SJSA1 (cell line): ENCODE data around the gene DEFB124. TPM values are rescaled to one million over a fixed set of nuclear protein-coding genes. Genes with fewer than 3 reads are reported as not detected.
"Not testable (repeated sequence)": the region's sequence is repeated elsewhere in the genome, so short reads cannot be mapped to it uniquely, and the experiment has no call there.

Source experiments
- DNase-seq, 2 experiments: peaks; one replicate each; pipeline ENCODE4 v3.0.0-alpha.2; 2015 to 2020; ENCODE audit warnings: low spot score in 2 of 2, low read depth in 1 of 2
- H3K27ac ChIP-seq: fragments of 250-450 bp; sonication (Bioruptor Pico); 2 replicates; pipeline ENCODE4 v1.5.1; 2020; ENCODE audit warnings: mild to moderate bottlenecking, moderate library complexity
- H3K27me3 ChIP-seq: fragments of 250-450 bp; sonication (Bioruptor Pico); replicated peaks from 2 replicates; pipeline ENCODE4 v1.5.1; 2020; ENCODE audit warnings: mild to moderate bottlenecking, moderate library complexity
- H3K36me3 ChIP-seq: fragments of 250-450 bp; sonication (Bioruptor Pico); 2 replicates; pipeline ENCODE4 v1.5.1; 2020; ENCODE audit warnings: mild to moderate bottlenecking
- H3K4me1 ChIP-seq: fragments of 250-450 bp; sonication (Bioruptor Pico); replicated peaks from 2 replicates; pipeline ENCODE4 v1.6.1; 2021; ENCODE audit warnings: mild to moderate bottlenecking
- H3K4me3 ChIP-seq: fragments of 250-450 bp; sonication (Bioruptor Pico); 2 replicates; pipeline ENCODE4 v1.5.1; 2020; ENCODE audit warnings: mild to moderate bottlenecking
- H3K9me3 ChIP-seq: fragments of 250-450 bp; sonication (Bioruptor Pico); replicated peaks from 2 replicates; pipeline ENCODE4 v1.5.1; 2020; ENCODE audit warnings: mild to moderate bottlenecking
- total RNA-seq: library from RNA; depleted of rRNA; stranded (reverse); fragments of >200 nt; shearing (Covaris generic); gene quantifications from 2 replicates; pipeline ENCODE4 v1.2.3, GENCODE V29; 2014

The DEFB124 gene
- total RNA-seq, 1 experiment from 2014 or later, result not detected

- DNase-seq, result no peak
- H3K27ac ChIP-seq, result no peak overlapping the region
- no peaks in the 10 kb centered on the region for H3K9me3 ChIP-seq
- H3K4me3 ChIP-seq, result no peak overlapping the region
- H3K27me3 ChIP-seq, result peaks cover 23% of the 10 kb centered on the region
- H3K36me3 ChIP-seq, result no peaks in the 10 kb centered on the region
- H3K4me1 ChIP-seq, result no peaks in the 10 kb centered on the region
Observed at GRCh38 chr20:31475472-31476293, 756 bp upstream of the DEFB124 start.

DNA sequence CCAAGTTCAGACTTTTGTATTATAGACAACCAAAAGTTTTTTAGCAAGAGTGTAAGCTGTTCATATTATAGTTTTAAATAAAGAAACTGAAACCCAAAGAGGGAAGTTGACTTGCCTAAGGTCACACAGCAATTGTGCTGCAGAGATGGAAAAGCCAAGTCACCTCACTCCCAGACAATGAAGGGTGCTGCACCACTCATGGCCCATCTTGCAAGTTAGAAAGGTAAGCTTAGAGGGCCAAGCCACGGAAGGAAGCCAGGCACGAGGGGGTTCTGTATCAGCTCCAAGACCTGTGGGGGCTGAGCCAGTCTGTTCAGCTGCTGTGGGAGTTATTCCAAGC lies 860 bp downstream of the DEFB124 start:
- Histone ChIP-seq H3K27ac (no peak overlapping the region), H3K36me3 (no peaks in the 10 kb centered on the region)
- DNase-seq, result no peak

DNA sequence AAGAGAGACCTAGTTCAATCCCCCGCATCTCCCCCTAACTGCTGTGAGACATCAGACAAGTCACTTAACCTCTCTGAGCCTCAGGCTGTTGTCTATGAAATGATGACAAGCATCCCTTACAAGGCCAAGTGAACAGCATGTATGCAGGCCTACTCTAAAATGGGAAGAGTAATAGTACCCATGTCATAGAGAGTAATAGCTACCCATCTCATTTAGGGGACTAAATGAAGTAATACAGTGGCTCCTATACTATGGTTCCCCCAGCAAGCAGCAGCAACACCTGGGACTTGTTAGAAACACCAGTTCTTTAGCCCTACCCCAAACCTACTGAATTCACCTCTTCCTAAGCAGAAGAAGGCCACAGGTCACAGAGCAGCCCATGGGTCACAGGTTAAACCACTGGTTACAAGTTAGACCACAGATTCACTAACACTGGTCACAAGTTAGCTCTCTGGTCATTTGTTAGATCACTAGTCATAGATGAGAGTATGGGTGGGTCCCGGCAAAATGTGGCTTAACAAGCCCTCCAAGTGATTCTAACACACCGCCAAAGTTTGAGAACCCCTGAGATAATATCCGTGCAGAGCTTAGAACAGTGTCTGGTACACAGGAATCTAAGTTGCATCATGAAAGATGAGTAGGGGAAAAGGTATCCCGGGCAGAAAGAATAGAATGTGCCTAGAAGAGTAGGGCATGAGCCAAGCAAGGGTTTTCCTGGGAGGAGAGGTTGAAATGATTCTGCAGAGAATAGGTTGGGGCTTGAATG lies 1.4 kb downstream of the DEFB124 start:
- Histone ChIP-seq H3K9me3 (no peaks in the 10 kb centered on the region), H3K4me1 (no peaks in the 10 kb centered on the region)

More for the DNA sequence above, 860 bp downstream of the DEFB124 start:
- Histone ChIP-seq H3K27me3 (peaks cover 23% of the 10 kb centered on the region), H3K4me3 (no peak overlapping the region), H3K4me1 (no peaks in the 10 kb centered on the region), H3K9me3 (no peaks in the 10 kb centered on the region)

GRCh38 chr20:31472395-31473330 lies 2.3 kb downstream of the DEFB124 start:
- no peaks in the 10 kb centered on the region for H3K4me1 ChIP-seq
- H3K27ac ChIP-seq, result no peak overlapping the region
- no peaks in the 10 kb centered on the region for H3K9me3 ChIP-seq
- H3K36me3 ChIP-seq, result no peaks in the 10 kb centered on the region
- H3K4me3 ChIP-seq, result no peak overlapping the region
- peaks cover 23% of the 10 kb centered on the region for H3K27me3 ChIP-seq
- no peak for DNase-seq

More for the DNA sequence above, 1.4 kb downstream of the DEFB124 start:
- H3K36me3 ChIP-seq, result no peaks in the 10 kb centered on the region
- no peak overlapping the region for H3K4me3 ChIP-seq
- no peak overlapping the region for H3K27ac ChIP-seq
- no peak for DNase-seq
- peaks cover 23% of the 10 kb centered on the region for H3K27me3 ChIP-seq

GRCh38 chr20:31470946-31471345 lies 4.0 kb downstream of the DEFB124 start:
- H3K36me3 ChIP-seq, H3K4me3 ChIP-seq, H3K4me1 ChIP-seq, H3K27ac ChIP-seq, DNase-seq, H3K9me3 ChIP-seq: not testable (repeated sequence)
- peaks cover 20% of the 10 kb centered on the region for H3K27me3 ChIP-seq

DNA sequence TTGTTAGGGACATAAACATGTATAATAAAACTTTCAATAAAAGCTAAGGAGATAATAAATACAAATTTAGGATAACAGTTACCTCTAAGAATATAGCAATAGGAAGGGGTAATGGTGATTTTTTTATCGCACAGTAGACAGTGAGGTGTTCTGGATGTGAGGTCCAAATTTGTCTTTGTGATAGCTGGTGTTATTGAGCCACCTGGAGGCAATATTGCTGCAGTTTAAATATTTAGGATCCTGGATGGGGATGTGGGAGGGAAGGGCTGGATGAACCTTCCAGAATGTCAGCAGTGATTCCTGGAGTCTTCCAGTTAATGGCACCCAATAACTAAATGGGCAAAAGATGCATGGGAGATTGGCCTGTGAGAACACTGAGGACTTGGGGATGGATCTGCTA lies 20.6 kb downstream of the DEFB124 start:
- no peaks in the 10 kb centered on the region for H3K9me3 ChIP-seq
- H3K27me3 ChIP-seq, result no peaks in the 10 kb centered on the region
- no peaks in the 10 kb centered on the region for H3K36me3 ChIP-seq
- DNase-seq, result no peak
- no peak overlapping the region for H3K27ac ChIP-seq
- H3K4me1 ChIP-seq, result no peaks in the 10 kb centered on the region
- H3K4me3 ChIP-seq, result no peak overlapping the region

- no peaks in the 10 kb centered on the region for H3K9me3 ChIP-seq
- no peak overlapping the region for H3K4me3 ChIP-seq
- no peak for DNase-seq
- H3K27ac ChIP-seq, result no peak overlapping the region
- H3K4me1 ChIP-seq, result no peaks in the 10 kb centered on the region
- H3K27me3 ChIP-seq, result no peaks in the 10 kb centered on the region
- H3K36me3 ChIP-seq, result no peaks in the 10 kb centered on the region
Observed at GRCh38 chr20:31452575-31452974, 22.4 kb downstream of the DEFB124 start.

GRCh38 chr20:31449511-31450414 lies 25.2 kb downstream of the DEFB124 start:
- no peaks in the 10 kb centered on the region for H3K36me3 ChIP-seq
- H3K27ac ChIP-seq, result no peak overlapping the region
- no peak for DNase-seq
- no peak overlapping the region for H3K4me3 ChIP-seq
- H3K27me3 ChIP-seq, result 0 out of 2 replicates have a peak, but pooled peaks cover 4% of the 10 kb centered on the region
- no peaks in the 10 kb centered on the region for H3K4me1 ChIP-seq
- no peaks in the 10 kb centered on the region; the same call in 1 of the 2 replicates for H3K9me3 ChIP-seq

GRCh38 chr20:31446084-31446819 lies 28.7 kb downstream of the DEFB124 start:
- no peak overlapping the region for H3K27ac ChIP-seq
- no peaks in the 10 kb centered on the region for H3K4me1 ChIP-seq
- H3K36me3 ChIP-seq, result no peaks in the 10 kb centered on the region

GRCh38 chr20:31440012-31440659 lies 34.8 kb downstream of the DEFB124 start, which contains the start of gene DEFB123:
DEFB123 (plus strand) TSS chr20:31440632; CDS start chr20:31440699, 67 bp downstream.
- Histone ChIP-seq H3K36me3 (no peaks in the 10 kb centered on the region), H3K27ac (no peak within 1 kb of the TSS)
- no peak for DNase-seq

More at GRCh38 chr20:31446084-31446819, 28.7 kb downstream of the DEFB124 start:
- DNase-seq, result no peak
- Histone ChIP-seq H3K27me3 (peaks cover 4% of the 10 kb centered on the region; the same call in 1 of the 2 replicates), H3K4me3 (no peak overlapping the region), H3K9me3 (peaks cover 2% of the 10 kb centered on the region; the same call in 1 of the 2 replicates)

GRCh38 chr20:31430568-31431115 lies 44.3 kb downstream of the DEFB124 start:
- H3K27me3 ChIP-seq, result 0 out of 2 replicates have a peak, but pooled peaks cover 6% of the 10 kb centered on the region

More at GRCh38 chr20:31440012-31440659, 34.8 kb downstream of the DEFB124 start, which contains the start of gene DEFB123:
- H3K27me3 ChIP-seq, result no peaks in the 10 kb centered on the region; the same call in none of the 2 replicates
- H3K4me3 ChIP-seq, result no peak within 1 kb of the TSS
- H3K9me3 ChIP-seq, result peaks cover 2% of the 10 kb centered on the region; the same call in 1 of the 2 replicates
- no peaks in the 10 kb centered on the region for H3K4me1 ChIP-seq

More at GRCh38 chr20:31430568-31431115, 44.3 kb downstream of the DEFB124 start:
- Histone ChIP-seq H3K27ac (no peak overlapping the region), H3K9me3 (no peaks in the 10 kb centered on the region), H3K4me3 (no peak overlapping the region), H3K4me1 (no peaks in the 10 kb centered on the region), H3K36me3 (no peaks in the 10 kb centered on the region)
- no peak for DNase-seq
